HAP-1 (cell line): Measurements from ENCODE around the gene STXBP4.

Experiments
- DNase-seq, 2 experiments: peaks; one replicate each; pipeline ENCODE4 v3.0.0-alpha.2; 2016 to 2020; ENCODE audit warnings: low spot score in 2 of 2
- H3K27me3 ChIP-seq: fragments of 250-450 bp; sonication (Bioruptor Pico); 2 replicates; pipeline ENCODE4 v1.5.1; 2020; ENCODE audit warnings: low read depth, mild to moderate bottlenecking, moderate library complexity
- H3K36me3 ChIP-seq: fragments of 250-450 bp; sonication (Bioruptor Pico); replicated peaks from 2 replicates; pipeline ENCODE4 v1.5.1; 2020; ENCODE audit warnings: mild to moderate bottlenecking
- H3K4me1 ChIP-seq: fragments of 250-450 bp; sonication (Bioruptor Pico); 2 replicates; pipeline ENCODE4 v1.5.1; 2020; ENCODE audit warnings: mild to moderate bottlenecking
- H3K4me3 ChIP-seq: fragments of 250-450 bp; sonication (Bioruptor Pico); 2 replicates; pipeline ENCODE4 v1.5.1; 2020; ENCODE audit warnings: mild to moderate bottlenecking, moderate library complexity
- H3K9me3 ChIP-seq: fragments of 250-450 bp; sonication (Bioruptor Pico); 2 replicates; pipeline ENCODE4 v1.5.1; 2020; ENCODE audit warnings: mild to moderate bottlenecking, moderate library complexity
- in situ Hi-C: fragments of 300-500 bp; cut with MboI; formaldehyde crosslinking; loops from 3 replicates; pipeline ENCODE4 v1.14.3; 2020; ENCODE audit warnings: low sequenced_read_pairs, inconsistent platforms, mixed read lengths

The STXBP4 gene

DNA sequence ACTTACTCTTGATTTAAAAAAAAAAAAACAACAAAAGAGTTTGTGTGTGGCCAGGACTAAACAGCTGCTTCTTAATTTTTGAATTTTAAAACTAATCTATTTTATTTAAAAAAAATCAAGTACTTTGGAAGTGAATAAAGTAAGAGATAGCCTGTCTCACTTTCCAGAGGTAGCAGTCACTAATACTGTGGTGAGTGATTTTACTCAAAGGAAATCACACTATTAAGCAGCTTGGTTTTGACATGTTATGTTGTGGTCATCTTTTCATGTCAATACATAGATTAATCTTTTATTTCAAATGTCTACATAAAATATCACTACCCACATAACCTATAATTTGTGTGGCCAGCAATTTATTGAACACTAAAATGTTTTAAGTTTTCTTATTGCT, 194.0 kb downstream of the STXBP4 start:
- H3K4me3 ChIP-seq, result no peak overlapping the region
- H3K4me1 ChIP-seq, result peaks cover 3% of the 10 kb centered on the region
- H3K9me3 ChIP-seq, result no peaks in the 10 kb centered on the region
- no peak for DNase-seq
- H3K36me3 ChIP-seq, result no peaks in the 10 kb centered on the region
- H3K27me3 ChIP-seq, result no peaks in the 10 kb centered on the region
- in situ Hi-C loops, result no loop called here

DNA sequence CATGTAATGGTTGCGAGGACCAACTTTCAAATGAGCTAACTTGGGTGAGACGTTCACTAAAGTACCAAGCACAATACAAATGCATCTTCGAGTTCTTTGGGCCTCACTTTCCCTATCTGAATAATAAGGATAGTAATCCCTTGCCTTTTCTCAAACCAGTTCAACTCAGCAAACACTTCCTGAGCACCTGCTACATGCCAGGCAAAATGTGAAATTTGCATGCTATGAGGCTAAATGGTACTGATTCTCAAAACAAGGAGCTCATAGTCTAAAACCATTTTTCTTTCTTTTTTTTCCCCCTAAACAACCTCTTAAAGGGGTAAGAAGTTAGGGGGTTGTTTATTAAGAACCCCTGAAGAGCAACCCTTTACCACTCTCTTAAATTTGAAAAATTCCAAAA, 194.8 kb downstream of the STXBP4 start:
- Histone ChIP-seq H3K4me3 (no peak overlapping the region), H3K4me1 (no peaks in the 10 kb centered on the region), H3K36me3 (no peaks in the 10 kb centered on the region), H3K9me3 (no peaks in the 10 kb centered on the region), H3K27me3 (no peaks in the 10 kb centered on the region)
- DNase-seq, result no peak
- in situ Hi-C loops, result no loop called here

DNA sequence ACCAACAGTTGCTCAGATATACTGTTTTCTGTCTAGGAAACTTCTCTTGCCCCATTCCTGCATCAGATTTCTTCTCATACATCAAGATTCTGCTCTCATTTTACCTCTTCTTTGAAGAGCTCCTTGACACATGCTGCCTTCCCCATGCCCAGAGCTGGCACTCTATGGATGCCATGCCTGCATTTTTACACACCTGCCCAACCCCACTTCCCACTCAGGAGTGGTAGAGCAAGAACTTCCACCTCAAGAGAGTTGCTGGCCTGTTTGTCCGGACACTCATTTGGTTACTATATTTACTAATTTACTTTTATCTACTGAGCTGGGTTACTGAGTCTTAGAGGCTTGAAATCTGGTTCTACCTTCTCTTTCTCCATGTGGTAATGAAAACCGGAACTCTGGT, 197.9 kb downstream of the STXBP4 start:
- no peaks in the 10 kb centered on the region for H3K27me3 ChIP-seq
- H3K4me3 ChIP-seq, result no peak overlapping the region
- in situ Hi-C loops, result no loop called here
- H3K36me3 ChIP-seq, result no peaks in the 10 kb centered on the region
- no peaks in the 10 kb centered on the region for H3K4me1 ChIP-seq
- no peaks in the 10 kb centered on the region for H3K9me3 ChIP-seq
- DNase-seq, result no peak

DNA sequence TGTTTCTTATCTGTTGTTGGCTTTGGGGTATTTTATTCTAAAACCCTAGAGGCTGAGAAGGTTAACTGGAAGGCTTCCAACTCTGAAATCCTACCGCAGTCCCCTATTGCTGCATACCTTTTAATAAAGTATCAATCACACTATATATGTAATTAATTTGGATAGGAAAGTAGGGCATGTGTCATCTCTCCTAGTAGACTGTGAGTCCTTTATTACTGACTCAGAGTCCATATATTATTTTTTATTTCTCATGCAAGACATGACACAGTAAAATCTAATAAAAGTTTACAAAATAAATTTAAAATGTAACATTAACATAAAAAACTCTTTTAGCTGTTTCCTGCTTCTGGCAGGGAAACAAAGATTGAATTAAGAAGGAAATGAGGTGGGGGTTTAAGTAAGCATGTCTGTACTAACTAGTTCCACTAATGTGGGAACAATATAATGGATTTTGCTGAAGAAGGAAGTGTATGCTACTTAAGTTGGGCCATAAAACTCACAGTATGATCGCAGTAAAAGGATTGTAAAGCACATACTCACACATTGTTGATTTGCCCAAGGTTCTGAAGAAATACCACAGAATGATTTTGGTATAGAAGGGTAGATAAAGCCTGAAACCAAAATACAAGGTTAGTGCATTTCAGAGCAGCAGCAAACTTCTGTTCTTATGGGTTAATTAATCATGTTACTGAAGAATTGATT, 198.6 kb downstream of the STXBP4 start:
- no peaks in the 10 kb centered on the region for H3K9me3 ChIP-seq
- DNase-seq, result no peak
- H3K4me1 ChIP-seq, result no peaks in the 10 kb centered on the region
- in situ Hi-C loops, result no loop called here
- no peak overlapping the region for H3K4me3 ChIP-seq
- no peaks in the 10 kb centered on the region for H3K27me3 ChIP-seq
- H3K36me3 ChIP-seq, result no peaks in the 10 kb centered on the region

DNA sequence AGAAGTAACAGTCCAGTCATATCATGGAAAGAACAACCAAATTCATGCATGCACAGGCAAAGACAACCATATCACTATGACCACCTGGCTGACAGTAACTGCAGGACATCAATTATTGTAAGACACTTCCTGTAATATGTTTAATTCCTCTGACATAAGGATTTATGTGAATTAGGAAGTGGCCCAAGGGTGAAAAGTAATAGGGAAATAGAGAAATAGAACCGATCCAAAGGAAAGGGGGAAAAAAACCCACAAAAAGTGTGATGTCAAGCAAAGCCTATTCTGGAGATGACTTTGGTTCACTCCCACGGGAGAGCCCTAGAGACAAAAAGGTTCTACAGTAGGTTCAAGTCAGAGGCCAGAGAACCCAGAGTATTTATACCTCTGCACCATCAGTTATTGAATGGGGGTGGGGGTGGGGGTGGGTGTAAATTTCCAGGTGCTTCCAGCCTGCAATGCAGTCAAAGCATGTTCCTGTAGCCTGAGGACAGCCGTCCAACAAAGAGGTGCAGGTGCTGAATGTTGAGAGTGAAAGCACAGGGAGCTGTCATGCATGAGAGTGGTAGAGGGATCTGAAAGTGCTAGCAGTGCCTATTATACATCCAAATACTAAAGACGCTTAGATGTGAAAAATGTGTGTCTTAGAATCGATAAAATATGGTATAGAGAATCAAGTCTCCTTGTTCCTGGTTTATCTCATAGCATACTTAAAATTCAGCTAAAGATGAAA, 200.6 kb downstream of the STXBP4 start:
- Histone ChIP-seq H3K4me3 (no peak overlapping the region), H3K27me3 (no peaks in the 10 kb centered on the region), H3K36me3 (no peaks in the 10 kb centered on the region), H3K4me1 (no peaks in the 10 kb centered on the region), H3K9me3 (no peaks in the 10 kb centered on the region)
- in situ Hi-C loops, result no loop called here
- no peak for DNase-seq

DNA sequence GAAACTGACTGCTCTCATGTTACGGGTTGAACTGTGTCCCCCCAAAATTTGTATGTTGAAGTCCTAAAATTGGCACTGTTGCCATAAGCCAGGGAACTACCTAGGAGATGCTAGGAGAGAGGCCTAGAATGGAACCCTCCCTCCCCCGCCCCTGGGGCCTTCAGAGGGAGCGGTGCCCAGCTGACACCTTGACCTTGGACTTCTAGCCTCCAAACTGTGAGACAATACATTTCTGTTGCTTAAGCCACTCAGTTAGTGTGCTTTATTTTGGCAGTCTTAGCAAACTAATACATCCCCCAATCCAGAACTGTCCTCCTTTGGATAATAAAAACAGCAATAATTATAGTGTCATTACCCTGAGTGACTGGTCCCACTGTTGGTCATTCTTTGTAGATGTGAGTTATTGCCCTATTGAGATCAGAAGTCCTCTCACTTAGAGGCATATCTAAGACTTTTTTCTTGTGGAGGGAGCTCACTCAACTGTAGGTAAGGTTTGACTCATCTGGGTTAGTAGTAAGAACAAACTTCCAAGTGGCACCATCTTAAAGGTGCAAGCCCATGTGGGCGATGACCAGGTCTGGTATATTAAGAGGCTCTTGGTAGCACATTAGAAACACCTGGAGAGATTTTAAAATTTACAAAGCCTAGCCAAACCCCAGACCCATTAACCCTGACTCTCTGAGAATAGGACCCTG, 203.2 kb downstream of the STXBP4 start:
- H3K36me3 ChIP-seq, result no peaks in the 10 kb centered on the region
- H3K4me3 ChIP-seq, result no peak overlapping the region

DNA sequence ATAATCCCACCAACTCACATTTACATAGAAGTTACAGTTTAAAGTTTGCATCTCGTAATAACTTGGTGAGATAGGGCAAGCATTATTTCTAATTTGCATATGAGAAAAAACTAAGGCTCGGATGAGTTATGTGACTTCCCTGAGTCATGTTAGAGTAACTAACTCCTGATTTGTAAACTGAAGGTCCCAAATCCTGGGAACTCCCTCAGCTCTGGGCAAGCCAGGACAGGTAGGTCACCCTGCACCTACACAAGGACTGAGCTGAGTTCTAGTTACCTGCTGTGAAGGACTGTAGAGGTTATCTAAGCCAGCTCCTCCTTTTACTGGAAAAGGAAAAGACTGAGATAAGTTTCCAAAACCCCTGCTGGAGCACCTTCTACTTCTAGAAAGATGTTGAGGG, 204.0 kb downstream of the STXBP4 start:
- H3K4me1 ChIP-seq, result no peaks in the 10 kb centered on the region
- no peak overlapping the region for H3K4me3 ChIP-seq

More for the DNA sequence above, 203.2 kb downstream of the STXBP4 start:
- H3K4me1 ChIP-seq, result no peaks in the 10 kb centered on the region
- H3K9me3 ChIP-seq, result no peaks in the 10 kb centered on the region
- no peak for DNase-seq
- in situ Hi-C loops, result no loop called here
- H3K27me3 ChIP-seq, result no peaks in the 10 kb centered on the region

DNA sequence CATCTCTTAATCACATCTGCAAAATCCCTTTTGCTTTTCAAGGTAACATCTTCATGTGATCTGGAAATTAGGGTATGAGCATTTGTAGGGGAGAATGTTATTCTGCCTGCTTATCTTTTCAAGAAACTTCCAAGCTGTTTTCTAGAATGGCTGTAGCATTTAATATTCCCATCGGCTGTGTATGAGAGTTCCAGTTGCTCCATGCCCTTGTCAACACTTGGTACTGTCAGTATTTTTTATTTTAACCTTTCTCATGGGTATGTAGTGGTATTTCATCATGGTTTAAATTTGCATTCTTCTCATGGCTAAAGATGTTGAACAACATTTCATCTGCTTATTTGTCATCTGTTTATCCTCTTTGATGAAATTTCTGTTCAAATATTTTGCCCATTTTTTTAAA, 205.6 kb downstream of the STXBP4 start:
- no peak overlapping the region for H3K4me3 ChIP-seq
- H3K9me3 ChIP-seq, result no peaks in the 10 kb centered on the region
- in situ Hi-C loops, result no loop called here
- no peaks in the 10 kb centered on the region for H3K27me3 ChIP-seq
- H3K36me3 ChIP-seq, result no peaks in the 10 kb centered on the region
- H3K4me1 ChIP-seq, result no peaks in the 10 kb centered on the region
- DNase-seq, result no peak

More for the DNA sequence above, 204.0 kb downstream of the STXBP4 start:
- H3K36me3 ChIP-seq, result no peaks in the 10 kb centered on the region
- in situ Hi-C loops, result no loop called here
- H3K27me3 ChIP-seq, result no peaks in the 10 kb centered on the region
- DNase-seq, result no peak
- no peaks in the 10 kb centered on the region for H3K9me3 ChIP-seq

DNA sequence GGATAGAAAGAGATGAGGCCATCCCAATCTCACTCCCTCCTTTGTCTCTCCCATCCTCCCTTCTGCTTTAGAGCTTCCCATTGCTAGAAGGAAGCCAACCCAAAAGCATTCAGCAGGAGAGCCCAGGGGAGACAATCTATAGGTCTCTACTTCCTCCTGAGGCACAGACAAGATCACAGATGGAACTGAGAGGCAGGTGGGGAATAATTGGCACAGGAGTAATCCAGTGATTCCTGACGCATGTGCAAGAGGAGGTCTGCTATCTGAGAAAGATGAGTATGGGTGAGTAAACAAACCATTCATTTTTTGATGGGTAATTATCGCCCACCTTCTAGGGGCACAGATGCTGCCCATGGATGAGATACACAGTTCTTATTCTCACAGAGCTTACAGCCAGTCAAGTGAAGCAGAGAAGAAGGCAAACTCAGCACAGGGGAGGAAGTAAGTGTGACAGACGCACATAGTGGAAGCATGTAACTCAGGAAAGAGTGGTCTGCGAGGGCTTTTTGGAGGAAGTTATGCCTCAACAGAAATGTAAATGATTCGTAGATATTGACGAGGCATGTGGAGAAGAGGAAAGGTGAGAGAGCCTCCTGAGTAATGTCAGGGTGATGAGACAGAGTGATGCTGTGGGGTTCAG, 207.3 kb downstream of the STXBP4 start:
- Histone ChIP-seq H3K36me3 (no peaks in the 10 kb centered on the region), H3K4me1 (no peaks in the 10 kb centered on the region), H3K9me3 (no peaks in the 10 kb centered on the region), H3K27me3 (no peaks in the 10 kb centered on the region), H3K4me3 (no peak overlapping the region)
- no peak for DNase-seq
- in situ Hi-C loops, result no loop called here

DNA sequence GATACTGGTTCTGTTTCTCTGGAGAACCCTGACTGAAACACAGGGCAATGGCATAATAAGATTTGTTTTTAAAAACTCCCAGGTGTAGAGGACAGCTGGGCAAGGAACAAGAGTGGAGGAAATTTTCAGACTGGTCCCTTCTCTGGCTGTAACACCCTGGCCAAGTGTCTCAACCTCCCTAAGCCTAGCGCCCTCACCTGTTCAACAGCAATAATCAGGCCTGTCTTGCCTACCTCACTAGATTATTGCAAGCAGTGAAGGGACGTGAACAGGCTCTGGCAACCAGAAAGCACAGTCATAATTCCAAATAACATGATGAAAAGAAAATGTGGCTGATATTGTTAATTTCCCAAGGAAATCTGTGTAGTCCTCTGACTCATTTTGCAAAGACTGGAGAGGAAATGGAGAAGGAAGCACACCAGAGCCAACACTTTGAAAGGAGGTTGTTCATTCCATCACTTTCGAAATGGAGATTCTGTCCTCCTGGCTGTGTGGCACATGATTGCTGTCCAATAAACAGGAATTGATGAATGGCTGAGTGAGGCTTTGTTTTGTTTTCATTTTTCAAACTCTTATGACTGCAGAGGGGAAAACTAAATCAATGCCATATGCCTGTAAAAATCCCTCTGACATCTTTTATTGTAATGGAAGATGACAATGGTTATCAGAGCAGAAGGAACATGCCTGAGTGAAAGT, 208.7 kb downstream of the STXBP4 start:
- H3K4me3 ChIP-seq, result no peak overlapping the region
- no peaks in the 10 kb centered on the region for H3K27me3 ChIP-seq
- no peaks in the 10 kb centered on the region for H3K9me3 ChIP-seq
- no peaks in the 10 kb centered on the region for H3K4me1 ChIP-seq
- no peaks in the 10 kb centered on the region for H3K36me3 ChIP-seq
- no peak for DNase-seq
- in situ Hi-C loops, result no loop called here

DNA sequence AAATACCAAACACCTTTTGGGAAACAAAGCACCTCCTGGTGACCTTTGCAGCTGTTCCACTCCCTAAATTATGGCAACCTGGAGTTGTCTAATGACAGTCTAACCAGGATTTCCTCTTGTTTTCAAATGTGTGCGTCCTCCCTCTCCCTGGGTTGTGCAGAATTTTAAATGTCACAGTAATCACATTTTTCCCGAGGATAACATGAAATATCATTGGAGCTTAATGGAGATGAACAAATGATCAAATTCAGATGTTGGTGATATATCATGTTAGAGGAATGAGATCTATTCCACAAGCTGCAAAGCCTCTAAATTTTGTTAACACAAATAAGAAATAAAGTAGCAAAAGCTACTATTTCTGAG, 209.3 kb downstream of the STXBP4 start:
- no peaks in the 10 kb centered on the region for H3K4me1 ChIP-seq

DNA sequence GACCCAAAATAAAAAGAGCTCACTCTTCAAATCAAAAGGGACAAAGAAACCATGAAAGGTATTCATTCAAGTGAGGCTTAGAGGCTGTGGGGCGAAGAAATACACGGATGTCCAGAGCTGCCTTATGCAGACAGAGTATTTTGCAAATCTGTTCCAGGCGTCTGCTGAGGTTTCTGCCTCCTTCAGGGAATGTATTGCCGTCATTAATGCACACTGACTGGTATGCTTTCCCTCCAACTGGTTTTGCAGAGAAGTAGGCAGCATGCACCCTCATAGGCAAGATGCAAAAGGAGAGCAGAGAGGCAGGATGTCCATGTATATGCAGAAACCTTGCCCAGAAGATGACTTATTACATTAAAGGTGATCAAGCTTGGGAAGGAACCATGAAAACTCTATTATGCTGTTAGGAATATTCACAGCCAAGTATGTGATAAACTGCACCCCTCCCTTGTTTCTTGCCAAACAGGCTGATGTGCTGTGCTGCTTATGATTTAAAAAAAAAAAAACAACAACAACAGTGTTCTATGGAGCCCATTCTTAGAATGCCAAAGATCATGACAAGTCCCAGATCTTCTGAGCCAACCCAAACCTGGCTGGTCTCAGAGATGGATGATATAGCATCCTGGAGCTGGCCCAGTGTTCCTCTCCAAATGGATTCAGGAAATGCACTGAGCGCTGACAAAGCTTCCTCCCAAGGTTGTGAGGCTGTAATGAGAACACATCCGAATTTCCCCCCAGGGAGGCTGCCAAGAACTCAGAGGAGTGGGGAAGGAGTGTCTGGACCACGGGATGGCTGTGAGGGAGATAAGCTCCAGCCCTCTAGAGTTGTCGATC, 218.6 kb downstream of the STXBP4 start:
- DNase-seq, result no peak
- H3K36me3 ChIP-seq, result no peaks in the 10 kb centered on the region
- no peaks in the 10 kb centered on the region for H3K4me1 ChIP-seq
- in situ Hi-C loops, result no loop called here
- H3K4me3 ChIP-seq, result no peak overlapping the region
- H3K9me3 ChIP-seq, result no peaks in the 10 kb centered on the region
- no peaks in the 10 kb centered on the region for H3K27me3 ChIP-seq

More for the DNA sequence above, 209.3 kb downstream of the STXBP4 start:
- Histone ChIP-seq H3K4me3 (no peak overlapping the region), H3K9me3 (no peaks in the 10 kb centered on the region), H3K36me3 (no peaks in the 10 kb centered on the region), H3K27me3 (no peaks in the 10 kb centered on the region)
- DNase-seq, result no peak
- in situ Hi-C loops, result no loop called here

DNA sequence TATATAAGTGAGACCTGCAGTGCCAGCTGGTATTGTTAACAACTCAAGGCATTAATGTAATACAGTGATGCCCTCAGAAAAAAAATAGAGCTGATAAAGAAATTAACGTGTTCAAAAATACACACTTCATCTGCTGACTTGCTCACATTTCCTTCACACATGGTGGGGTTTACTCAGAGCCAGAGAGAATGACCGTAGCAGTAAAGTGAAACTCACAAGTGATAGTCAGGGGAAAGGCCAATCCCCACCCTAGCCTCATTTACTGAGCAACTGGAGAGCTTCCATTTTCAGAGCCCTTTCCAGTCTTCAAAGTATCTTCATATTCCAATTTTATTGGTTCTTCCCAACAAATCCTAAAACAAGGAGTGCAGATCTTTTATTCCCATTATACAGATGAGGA, 222.2 kb downstream of the STXBP4 start:
- no peaks in the 10 kb centered on the region for H3K36me3 ChIP-seq
- no peak for DNase-seq

More for the DNA sequence above, 222.2 kb downstream of the STXBP4 start:
- Histone ChIP-seq H3K4me3 (no peak overlapping the region), H3K27me3 (no peaks in the 10 kb centered on the region), H3K9me3 (no peaks in the 10 kb centered on the region), H3K4me1 (no peaks in the 10 kb centered on the region)
- in situ Hi-C loops, result no loop called here
